ENCODE results near the gene MYEF2. TPM values are rescaled to one million over a fixed set of nuclear protein-coding genes. Genes with fewer than 3 reads are reported as not detected.

The MYEF2 gene
- total and polyA plus RNA-seq, 7 donors: 0.23 to 1.3 (median 0.62) TPM

DNA sequence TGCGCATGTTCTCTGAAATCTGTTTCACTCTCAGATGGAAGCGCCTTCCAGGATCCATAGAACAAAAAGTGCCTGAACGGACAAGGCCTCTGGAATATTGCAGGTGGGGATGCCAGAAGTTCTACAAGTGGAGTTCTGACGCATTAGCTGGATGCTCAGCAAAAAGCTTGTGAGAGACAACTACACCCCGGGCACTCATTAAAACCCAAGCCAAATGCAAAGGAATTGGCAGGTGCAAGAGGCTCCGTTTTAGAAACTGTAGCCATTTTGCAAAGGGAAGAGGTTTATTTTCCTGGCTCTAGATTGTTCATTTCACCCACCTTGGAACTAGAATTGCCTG is 92.5 kb downstream of the MYEF2 start:
- H3K9me3 ChIP-seq: no peaks in the 10 kb centered on the region
- H3K4me1 ChIP-seq: no peaks in the 10 kb centered on the region
- DNase-seq (no peak), ATAC-seq (no peak)
- TF ChIP-seq, protein P1, sequence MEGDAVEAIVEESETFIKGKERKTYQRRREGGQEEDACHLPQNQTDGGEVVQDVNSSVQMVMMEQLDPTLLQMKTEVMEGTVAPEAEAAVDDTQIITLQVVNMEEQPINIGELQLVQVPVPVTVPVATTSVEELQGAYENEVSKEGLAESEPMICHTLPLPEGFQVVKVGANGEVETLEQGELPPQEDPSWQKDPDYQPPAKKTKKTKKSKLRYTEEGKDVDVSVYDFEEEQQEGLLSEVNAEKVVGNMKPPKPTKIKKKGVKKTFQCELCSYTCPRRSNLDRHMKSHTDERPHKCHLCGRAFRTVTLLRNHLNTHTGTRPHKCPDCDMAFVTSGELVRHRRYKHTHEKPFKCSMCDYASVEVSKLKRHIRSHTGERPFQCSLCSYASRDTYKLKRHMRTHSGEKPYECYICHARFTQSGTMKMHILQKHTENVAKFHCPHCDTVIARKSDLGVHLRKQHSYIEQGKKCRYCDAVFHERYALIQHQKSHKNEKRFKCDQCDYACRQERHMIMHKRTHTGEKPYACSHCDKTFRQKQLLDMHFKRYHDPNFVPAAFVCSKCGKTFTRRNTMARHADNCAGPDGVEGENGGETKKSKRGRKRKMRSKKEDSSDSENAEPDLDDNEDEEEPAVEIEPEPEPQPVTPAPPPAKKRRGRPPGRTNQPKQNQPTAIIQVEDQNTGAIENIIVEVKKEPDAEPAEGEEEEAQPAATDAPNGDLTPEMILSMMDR (IDR thresholded peaks at IDR 0.05): no peak
- intact Hi-C loops (cut with DNase I): no loop called here
- 53 to 70% (median 54%) methylated on average over 6 of the region's 6 CpGs for WGBS, 3 donors
- no peak overlapping the region for H3K27ac ChIP-seq
- H3K36me3 ChIP-seq (ENCODE audit: insufficient read depth in 1 of 2, low read depth in 1 of 2): no peaks in the 10 kb centered on the region
- peaks cover 0 to 3% (median 2%) of the 10 kb centered on the region in 3 donors for H3K27me3 ChIP-seq (ENCODE audit: insufficient read depth in 3 of 3, low read length in 2 of 3)
- H3K4me3 ChIP-seq: no peak overlapping the region

DNA sequence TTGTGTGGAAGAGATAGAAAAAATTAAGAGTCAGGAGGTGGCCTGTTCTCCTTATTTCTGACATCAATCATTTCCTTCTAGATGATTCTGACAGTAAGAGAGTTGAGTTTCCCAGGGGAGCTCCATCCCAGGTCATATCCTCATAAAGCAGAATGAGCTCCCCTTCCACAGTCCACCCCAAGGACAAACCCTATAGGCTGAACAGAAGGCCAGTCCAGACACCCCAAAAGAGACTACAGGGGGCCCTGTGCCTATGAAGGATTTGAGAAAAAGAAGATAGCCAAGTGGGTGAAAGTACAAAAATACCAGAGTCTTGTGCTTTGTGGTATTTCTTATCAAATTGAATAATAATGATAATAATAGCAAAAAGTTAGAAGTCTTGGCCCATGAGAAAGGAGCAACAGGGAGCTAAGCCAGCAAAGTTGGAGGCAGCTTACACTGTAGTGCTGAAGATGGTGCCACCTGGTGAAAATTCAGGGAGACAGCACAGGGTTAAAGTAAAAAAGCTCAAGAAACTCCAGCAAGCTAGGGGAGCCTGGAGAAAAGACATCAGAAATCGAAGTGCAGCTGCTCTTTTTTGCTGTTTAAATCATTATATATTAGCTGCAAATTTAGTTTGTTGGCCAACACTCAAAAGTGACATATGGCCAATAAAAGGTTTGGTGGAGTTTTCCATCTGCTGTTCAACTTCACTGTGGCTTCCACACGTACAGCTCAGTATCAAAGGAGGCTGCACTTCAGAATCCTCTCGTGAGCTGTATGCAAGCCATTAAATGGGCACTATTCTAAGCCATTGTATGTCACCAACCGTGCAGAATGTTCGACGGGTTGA is 93.1 kb downstream of the MYEF2 start:
- 43 to 45% (median 44%) methylated on average over 6 of the region's 6 CpGs for WGBS, 3 donors
- ATAC-seq: no peak
- intact Hi-C loops (cut with DNase I): no loop called here
- no peak overlapping the region for H3K27ac ChIP-seq
- H3K27me3 ChIP-seq (ENCODE audit: insufficient read depth in 3 of 3, low read length in 2 of 3): peaks cover 0 to 3% (median 2%) of the 10 kb centered on the region in 3 donors
- H3K4me3 ChIP-seq: no peak overlapping the region
- TF ChIP-seq, protein P1 (IDR thresholded peaks at IDR 0.05): peak; percentile 14
- no peaks in the 10 kb centered on the region for H3K9me3 ChIP-seq
- H3K4me1 ChIP-seq: no peaks in the 10 kb centered on the region
- DNase-seq: no peak
- H3K36me3 ChIP-seq (ENCODE audit: insufficient read depth in 1 of 2, low read depth in 1 of 2): no peaks in the 10 kb centered on the region

Other genes with a start within 250 kb of the MYEF2 start
- gene SLC24A5, start 57.3 kb downstream of the MYEF2 start, total RNA-seq: not detected
- not detected for gene SLC24A5, start 57.3 kb downstream of the MYEF2 start, polyA plus RNA-seq
- not detected for gene CTXN2, start 13.4 kb upstream of the MYEF2 start, total RNA-seq
- gene CTXN2, start 13.4 kb upstream of the MYEF2 start, polyA plus RNA-seq: not detected
- not detected for gene SLC12A1, start 28.0 kb upstream of the MYEF2 start, total RNA-seq
- gene SLC12A1, start 28.0 kb upstream of the MYEF2 start, polyA plus RNA-seq: not detected
- gene DUT, start 153.1 kb upstream of the MYEF2 start, total RNA-seq: 10 to 100 TPM; 37.4 to 56.0 (median 43.3) TPM
- gene DUT, start 153.1 kb upstream of the MYEF2 start, polyA plus RNA-seq: 10 to 100 TPM; 29.5 to 33.1 (median 32.2) TPM

All from psoas muscle (tissue), 8 donors.